GM21825 (cell line): Measurements from ENCODE around the gene CACNG4.

Source experiments
- ATAC-seq: cut with Tn5 transposase; IDR thresholded peaks from one replicate; pipeline ENCODE4 v1.9.1; 2021; ENCODE audit warnings: mild to moderate bottlenecking, moderate library complexity; ENCODE audit not compliant: unreplicated experiment

The CACNG4 gene

GRCh38 chr17:67055811-67056745, 91.6 kb downstream of the CACNG4 start:
- no peak for ATAC-seq

GRCh38 chr17:67056746-67057490, 92.4 kb downstream of the CACNG4 start:
- ATAC-seq: no peak

- ATAC-seq: no peak
Measured at GRCh38 chr17:67058036-67058435, 93.5 kb downstream of the CACNG4 start.

GRCh38 chr17:67059372-67059771, 94.9 kb downstream of the CACNG4 start:
- no peak for ATAC-seq

GRCh38 chr17:67063141-67063540, 98.6 kb downstream of the CACNG4 start:
- no peak for ATAC-seq

GRCh38 chr17:67066717-67067116, 102.2 kb downstream of the CACNG4 start:
- ATAC-seq: no peak

GRCh38 chr17:67067571-67068482, 103.3 kb downstream of the CACNG4 start:
- no peak for ATAC-seq

- ATAC-seq: no peak
Measured at GRCh38 chr17:67068999-67069398, 104.5 kb downstream of the CACNG4 start.

GRCh38 chr17:67069603-67070136, 105.2 kb downstream of the CACNG4 start:
- ATAC-seq: no peak

- ATAC-seq: no peak
Measured at GRCh38 chr17:67071595-67071994, 107.1 kb downstream of the CACNG4 start.

- no peak for ATAC-seq
Measured at GRCh38 chr17:67072885-67073284, 108.4 kb downstream of the CACNG4 start.

GRCh38 chr17:67074781-67075180, 110.3 kb downstream of the CACNG4 start:
- ATAC-seq: no peak

- no peak for ATAC-seq
Measured at GRCh38 chr17:67076290-67076689, 111.8 kb downstream of the CACNG4 start.

GRCh38 chr17:67078292-67078691, 113.8 kb downstream of the CACNG4 start:
- no peak for ATAC-seq

- ATAC-seq: no peak
Measured at GRCh38 chr17:67079491-67079890, 115.0 kb downstream of the CACNG4 start.

GRCh38 chr17:67080804-67081203, 116.3 kb downstream of the CACNG4 start:
- no peak for ATAC-seq

GRCh38 chr17:67082107-67082506, 117.6 kb downstream of the CACNG4 start:
- ATAC-seq: peak; percentile 65
